ENCODE results near the gene UBXN1. TPM values are rescaled to one million over a fixed set of nuclear protein-coding genes. Genes with fewer than 3 reads are reported as not detected.
A peak's percentile ranks its signal among the peaks of the same experiment; 100 is the strongest.

The UBXN1 gene
- total and polyA plus RNA-seq, 2 donors (not counting 1 experiment from before 2014, with no cell fraction given) = 76.4 to 143 TPM

DNA sequence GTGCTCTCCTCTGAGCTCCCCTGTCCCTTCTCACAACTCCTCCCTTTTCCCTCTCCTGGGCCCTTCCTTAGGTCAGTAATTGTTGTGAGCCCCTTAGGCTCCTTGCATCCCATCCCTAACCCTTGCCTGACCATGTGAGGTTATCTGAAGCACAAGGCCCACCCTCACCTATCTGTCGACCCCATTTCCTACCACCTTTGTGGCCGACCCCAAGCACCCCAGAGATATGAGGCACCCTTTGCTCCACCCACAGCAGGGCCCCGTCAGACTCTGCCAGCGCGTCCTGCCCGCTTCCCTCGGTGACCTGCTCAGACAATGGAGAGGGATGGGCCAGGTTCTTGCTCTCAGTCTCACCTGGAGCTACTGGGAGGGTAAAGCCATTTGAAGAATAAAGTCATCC is 29.9 kb upstream of the UBXN1 start:
- TF ChIP-seq EZH2 (IDR thresholded peaks at IDR 0.05; ENCODE audit: low read length, missing control alignments) = no peak
- TF ChIP-seq, protein P1, sequence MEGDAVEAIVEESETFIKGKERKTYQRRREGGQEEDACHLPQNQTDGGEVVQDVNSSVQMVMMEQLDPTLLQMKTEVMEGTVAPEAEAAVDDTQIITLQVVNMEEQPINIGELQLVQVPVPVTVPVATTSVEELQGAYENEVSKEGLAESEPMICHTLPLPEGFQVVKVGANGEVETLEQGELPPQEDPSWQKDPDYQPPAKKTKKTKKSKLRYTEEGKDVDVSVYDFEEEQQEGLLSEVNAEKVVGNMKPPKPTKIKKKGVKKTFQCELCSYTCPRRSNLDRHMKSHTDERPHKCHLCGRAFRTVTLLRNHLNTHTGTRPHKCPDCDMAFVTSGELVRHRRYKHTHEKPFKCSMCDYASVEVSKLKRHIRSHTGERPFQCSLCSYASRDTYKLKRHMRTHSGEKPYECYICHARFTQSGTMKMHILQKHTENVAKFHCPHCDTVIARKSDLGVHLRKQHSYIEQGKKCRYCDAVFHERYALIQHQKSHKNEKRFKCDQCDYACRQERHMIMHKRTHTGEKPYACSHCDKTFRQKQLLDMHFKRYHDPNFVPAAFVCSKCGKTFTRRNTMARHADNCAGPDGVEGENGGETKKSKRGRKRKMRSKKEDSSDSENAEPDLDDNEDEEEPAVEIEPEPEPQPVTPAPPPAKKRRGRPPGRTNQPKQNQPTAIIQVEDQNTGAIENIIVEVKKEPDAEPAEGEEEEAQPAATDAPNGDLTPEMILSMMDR (conservative IDR thresholded peaks at IDR 0.05 in 1 of 2, IDR thresholded peaks at IDR 0.05 in 1 of 2; ENCODE audit: low read depth in 1 of 2, low read length in 2 of 2) = no peak
- no peaks in the 10 kb centered on the region for H4K20me1 ChIP-seq (ENCODE audit: control insufficient read depth, extremely low read depth, insufficient read depth, low read length)
- H3K27me3 ChIP-seq (ENCODE audit: control insufficient read depth, insufficient read depth, low read length) = no peaks in the 10 kb centered on the region
- H3K9ac ChIP-seq (ENCODE audit: insufficient read depth, low read length) = peak overlapping the region; percentile 5
- H3K9me3 ChIP-seq (ENCODE audit: control insufficient read depth, insufficient read depth, low read depth, low read length) = no peaks in the 10 kb centered on the region
- H3K79me2 ChIP-seq (ENCODE audit: control insufficient read depth, insufficient read depth, low read length) = no peaks in the 10 kb centered on the region
- H3K4me3 ChIP-seq (replicated peaks in 1 of 4; ENCODE audit: control extremely low read depth in 1 of 4, insufficient read depth in 1 of 4, low read depth in 3 of 4, low read length in 4 of 4) = peak overlapping the region; percentile 25 to 66 (median 46)
- no peak for DNase-seq (ENCODE audit: low read depth in 2 of 2)
- H3K36me3 ChIP-seq (ENCODE audit: control insufficient read depth, insufficient read depth, low read length) = peaks cover 13% of the 10 kb centered on the region
- H2AFZ ChIP-seq (ENCODE audit: low read length) = peak overlapping the region; percentile 32
- H3K4me2 ChIP-seq (ENCODE audit: extremely low read depth, insufficient read depth, low read length) = peak overlapping the region; percentile 95
- peaks cover 25% of the 10 kb centered on the region for H3K4me1 ChIP-seq (ENCODE audit: control insufficient read depth, extremely low read depth, insufficient read depth, low read length)
- H3K27ac ChIP-seq (ENCODE audit: insufficient read depth, low read length) = peak overlapping the region; percentile 93

DNA sequence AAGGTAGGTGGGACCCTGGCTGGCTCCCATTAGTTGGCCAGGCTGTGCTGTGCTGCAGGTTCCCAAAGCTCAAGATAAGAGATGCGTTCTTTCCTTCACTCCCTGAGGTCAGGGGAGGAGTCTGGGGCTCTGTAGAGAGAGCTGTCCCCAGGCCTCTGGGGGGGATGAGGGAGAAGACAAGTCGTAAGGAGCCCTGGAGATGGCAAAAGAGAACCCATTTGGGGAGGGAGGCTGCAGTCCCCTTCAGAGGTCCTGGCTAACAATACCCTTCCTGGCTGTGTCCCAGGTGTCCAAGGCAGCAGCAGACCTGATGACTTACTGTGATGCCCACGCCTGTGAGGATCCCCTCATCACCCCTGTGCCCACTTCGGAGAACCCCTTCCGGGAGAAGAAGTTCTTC is 29.5 kb upstream of the UBXN1 start:
- Histone ChIP-seq H3K9ac (ENCODE audit: insufficient read depth, low read length) (no peak overlapping the region), H3K9me3 (ENCODE audit: control insufficient read depth, insufficient read depth, low read depth, low read length) (no peaks in the 10 kb centered on the region), H3K36me3 (ENCODE audit: control insufficient read depth, insufficient read depth, low read length) (peaks cover 13% of the 10 kb centered on the region), H3K27me3 (ENCODE audit: control insufficient read depth, insufficient read depth, low read length) (no peaks in the 10 kb centered on the region), H3K4me2 (ENCODE audit: extremely low read depth, insufficient read depth, low read length) (peak overlapping the region; percentile 95), H3K4me1 (ENCODE audit: control insufficient read depth, extremely low read depth, insufficient read depth, low read length) (peaks cover 24% of the 10 kb centered on the region), H3K27ac (ENCODE audit: insufficient read depth, low read length) (peak overlapping the region; percentile 93), H3K79me2 (ENCODE audit: control insufficient read depth, insufficient read depth, low read length) (no peaks in the 10 kb centered on the region), H4K20me1 (ENCODE audit: control insufficient read depth, extremely low read depth, insufficient read depth, low read length) (no peaks in the 10 kb centered on the region), H3K4me3 (replicated peaks in 1 of 4; ENCODE audit: control extremely low read depth in 1 of 4, insufficient read depth in 1 of 4, low read depth in 3 of 4, low read length in 4 of 4) (peak overlapping the region in 1 of 4 experiments; percentile 63), H2AFZ (ENCODE audit: low read length) (no peak overlapping the region)
- TF ChIP-seq EZH2 (IDR thresholded peaks at IDR 0.05; ENCODE audit: low read length, missing control alignments) = no peak
- TF ChIP-seq, protein P1 (conservative IDR thresholded peaks at IDR 0.05 in 1 of 2, IDR thresholded peaks at IDR 0.05 in 1 of 2; ENCODE audit: low read depth in 1 of 2, low read length in 2 of 2) = no peak
- no peak for DNase-seq (ENCODE audit: low read depth in 2 of 2)

DNA sequence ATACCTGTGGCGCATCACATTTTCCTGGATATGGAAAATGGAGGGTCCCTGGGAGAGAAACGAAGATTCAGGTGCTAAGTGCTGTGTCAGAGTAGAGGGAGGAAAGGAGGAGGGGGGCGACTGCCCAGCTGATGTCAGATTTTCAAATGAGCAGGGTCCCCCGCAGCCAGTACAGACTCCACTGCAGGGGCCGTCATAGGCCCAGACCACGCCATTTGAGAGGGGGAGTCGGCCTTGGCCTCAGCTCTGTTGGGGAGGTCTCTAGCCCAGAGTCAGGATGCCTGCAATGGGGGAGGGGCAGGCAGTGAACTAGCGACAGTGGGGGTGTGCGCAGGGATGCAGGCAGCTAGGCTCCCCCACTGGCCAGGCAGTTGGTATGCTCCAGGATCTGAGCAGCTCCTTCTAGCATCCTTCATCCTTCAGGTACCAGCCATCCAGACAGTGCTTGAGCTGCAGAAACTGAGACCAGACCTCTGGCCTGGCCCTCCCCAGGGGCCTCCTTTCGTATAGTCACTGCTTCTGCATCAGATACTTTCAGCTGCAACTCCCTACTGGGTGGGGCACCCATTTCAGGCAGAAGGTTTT is 28.5 kb upstream of the UBXN1 start, which contains the start of the genes BSCL2 and GNG3:
TSS of gene BSCL2 (minus strand) at position 148 of the 585 bp plus-strand sequence. CDS start 229 bp downstream, outside the sequence.
TSS of gene GNG3 (plus strand) at position 400 of the 585 bp plus-strand sequence. CDS start 620 bp downstream, outside the sequence.
- peak within 1 kb of the TSS; percentile 71 for H2AFZ ChIP-seq (ENCODE audit: low read length)
- peaks cover 13% of the 10 kb centered on the region for H3K36me3 ChIP-seq (ENCODE audit: control insufficient read depth, insufficient read depth, low read length)
- no peak within 1 kb of the TSS for H3K9ac ChIP-seq (ENCODE audit: insufficient read depth, low read length)

More for the DNA sequence above, 28.5 kb upstream of the UBXN1 start, which contains the start of the genes BSCL2 and GNG3:
- peak in 1 of 2 donors; percentile 26 for DNase-seq (ENCODE audit: low read depth in 2 of 2)
- Histone ChIP-seq H4K20me1 (ENCODE audit: control insufficient read depth, extremely low read depth, insufficient read depth, low read length) (no peaks in the 10 kb centered on the region), H3K9me3 (ENCODE audit: control insufficient read depth, insufficient read depth, low read depth, low read length) (no peaks in the 10 kb centered on the region), H3K27ac (ENCODE audit: insufficient read depth, low read length) (peak within 1 kb of the TSS; percentile 36), H3K4me3 (replicated peaks in 1 of 4; ENCODE audit: control extremely low read depth in 1 of 4, insufficient read depth in 1 of 4, low read depth in 3 of 4, low read length in 4 of 4) (peak within 1 kb of the TSS in 3 of 4 experiments; percentile 45 to 72 (median 63)), H3K79me2 (ENCODE audit: control insufficient read depth, insufficient read depth, low read length) (no peaks in the 10 kb centered on the region), H3K4me1 (ENCODE audit: control insufficient read depth, extremely low read depth, insufficient read depth, low read length) (peaks cover 24% of the 10 kb centered on the region), H3K4me2 (ENCODE audit: extremely low read depth, insufficient read depth, low read length) (peak within 1 kb of the TSS; percentile 95), H3K27me3 (ENCODE audit: control insufficient read depth, insufficient read depth, low read length) (no peaks in the 10 kb centered on the region)
- TF ChIP-seq, protein P1 (conservative IDR thresholded peaks at IDR 0.05 in 1 of 2, IDR thresholded peaks at IDR 0.05 in 1 of 2; ENCODE audit: low read depth in 1 of 2, low read length in 2 of 2) = no peak
- no peak for TF ChIP-seq EZH2 (IDR thresholded peaks at IDR 0.05; ENCODE audit: low read length, missing control alignments)
